K562 treated with DMSO at 1 percent for 48 hours (cell line): Measurements from ENCODE around the gene MPZL3. TPM values are rescaled to one million over a fixed set of nuclear protein-coding genes. Genes with fewer than 3 reads are reported as not detected.

ENCODE experiments used
- total RNA-seq: library from RNA; unstranded; fragments of 300-600 nt; gene quantifications from 2 replicates; pipeline ENCODE4 v1.2.3, GENCODE V29; 2022; ENCODE audit warnings: low replicate concordance; ENCODE audit errors: extremely low read depth

The MPZL3 gene, protein sequence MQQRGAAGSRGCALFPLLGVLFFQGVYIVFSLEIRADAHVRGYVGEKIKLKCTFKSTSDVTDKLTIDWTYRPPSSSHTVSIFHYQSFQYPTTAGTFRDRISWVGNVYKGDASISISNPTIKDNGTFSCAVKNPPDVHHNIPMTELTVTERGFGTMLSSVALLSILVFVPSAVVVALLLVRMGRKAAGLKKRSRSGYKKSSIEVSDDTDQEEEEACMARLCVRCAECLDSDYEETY
- total RNA-seq: not detected in 2 replicates

DNA sequence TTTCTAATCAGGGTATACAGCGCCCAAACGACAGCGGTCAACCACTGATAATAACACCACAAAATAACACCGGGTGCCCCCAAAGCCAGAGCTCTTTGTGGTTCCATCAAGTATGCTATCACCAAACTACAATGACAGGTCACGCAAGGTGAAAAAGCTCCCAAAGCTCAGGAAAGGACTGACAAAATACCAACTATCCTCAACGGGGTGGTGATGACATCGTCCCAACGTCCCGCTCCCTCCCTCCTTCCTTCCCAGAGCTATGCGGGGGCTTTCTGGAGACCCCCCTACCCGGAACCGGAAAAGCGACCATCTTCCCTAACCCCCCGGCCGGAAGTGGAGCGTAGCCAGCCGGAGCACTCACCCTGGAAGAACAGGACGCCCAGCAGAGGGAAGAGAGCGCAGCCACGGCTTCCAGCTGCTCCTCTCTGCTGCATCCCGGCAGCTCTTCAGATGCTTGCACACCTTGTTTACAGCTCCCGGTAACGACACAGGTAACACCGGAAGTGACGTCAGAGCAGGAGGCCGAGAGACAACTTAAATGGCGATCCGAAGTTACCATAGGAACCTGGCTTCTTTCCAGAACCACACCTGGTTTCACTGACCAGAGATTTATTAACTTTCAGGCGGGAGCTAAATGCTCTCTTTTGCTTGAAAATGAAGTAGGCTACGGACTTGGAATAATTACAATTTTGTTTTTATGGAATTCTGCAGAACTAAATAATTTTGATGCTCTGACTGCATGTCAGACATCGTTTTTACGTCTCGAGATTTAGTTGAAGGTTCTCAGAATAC is at the start of gene MPZL3:
Gene MPZL3, minus strand, starts transcription at position 508 of the 795 bp plus-strand sequence. Its CDS starts 71 bp downstream, at position 437.

DNA sequence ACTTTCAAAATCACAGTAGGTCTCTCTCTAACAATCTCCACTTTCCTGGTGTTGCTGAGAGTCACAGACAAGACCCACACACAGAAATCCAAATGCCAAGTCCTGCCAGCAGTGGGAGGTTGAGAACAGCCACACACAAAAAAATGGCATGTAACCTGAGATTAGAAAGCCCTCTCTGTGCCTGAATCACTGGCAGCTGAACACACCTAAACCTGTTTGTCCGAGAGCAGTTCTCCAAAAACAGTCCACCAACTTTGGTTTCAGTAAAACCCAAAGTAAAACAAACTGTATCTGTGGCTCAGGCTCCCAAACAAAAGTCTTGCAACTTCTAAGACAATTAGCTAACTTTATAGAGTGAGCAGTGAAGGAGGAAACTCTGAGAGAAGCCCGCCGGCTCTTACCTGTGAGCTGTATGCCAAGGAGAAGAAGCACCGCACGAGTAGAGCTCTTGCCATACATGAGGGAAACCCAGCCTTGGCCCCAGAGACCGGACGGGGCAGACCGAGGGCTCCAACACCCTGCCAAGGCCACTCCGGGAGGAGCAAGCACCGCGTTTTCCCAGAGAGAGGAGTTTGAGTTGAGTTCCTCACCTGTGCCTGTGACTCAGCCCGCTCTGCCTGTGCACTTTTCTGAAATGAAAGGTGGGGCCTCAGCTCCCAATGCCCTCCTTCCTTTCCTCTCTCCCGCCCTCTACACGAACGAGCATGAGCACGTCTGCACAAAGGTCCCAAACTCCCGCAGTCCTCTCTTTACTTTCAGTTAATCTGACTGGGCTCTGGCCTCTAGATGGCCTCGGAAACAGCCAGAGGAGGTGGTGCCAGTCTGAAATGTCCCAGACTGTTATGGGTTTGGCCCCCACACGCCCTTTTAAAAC is 11.8 kb upstream of the MPZL3 start, which contains the start of gene MPZL2:
Gene MPZL2, minus strand, starts transcription at position 603 of the 874 bp plus-strand sequence. Its CDS starts 144 bp downstream, at position 459.

DNA sequence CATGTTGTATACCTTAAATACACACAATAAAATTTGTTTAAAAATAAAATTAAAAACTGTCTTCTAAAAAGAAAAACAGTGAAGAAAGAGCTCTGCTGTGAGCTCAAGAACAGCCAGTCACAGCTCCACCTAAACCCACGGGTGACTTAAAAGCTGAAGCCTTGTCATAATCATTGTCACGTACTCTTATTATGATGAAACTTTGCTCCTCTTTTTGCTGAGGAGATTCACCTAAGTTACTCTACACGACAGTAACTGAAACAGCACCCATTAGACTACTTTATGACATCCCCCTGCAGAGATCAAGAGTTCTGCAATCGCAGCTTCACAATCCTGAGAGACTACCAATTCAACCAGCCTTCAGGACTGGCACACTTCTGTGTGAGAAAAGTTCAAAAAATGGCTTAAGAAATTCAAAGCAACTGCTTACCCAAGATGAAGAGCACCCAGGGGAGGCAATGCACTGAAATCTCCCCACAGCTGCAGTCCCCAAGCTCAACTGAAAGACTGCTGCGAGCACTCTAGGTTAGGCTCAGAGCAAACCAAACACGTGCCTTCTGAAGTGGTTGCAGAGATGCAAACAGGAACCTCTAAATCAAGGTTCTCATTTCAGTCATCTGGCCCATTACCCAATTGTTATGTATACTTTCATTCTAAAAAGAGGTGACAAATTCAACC is 27.5 kb downstream of the MPZL3 start, which contains the start of gene JAML:
Gene JAML, minus strand, starts transcription at position 501 of the 678 bp plus-strand sequence. CDS start 10,145 bp downstream, outside the sequence.

Other genes starting within 250 kb of the MPZL3 start
- gene TMPRSS4, start 175.3 kb downstream of the MPZL3 start, total RNA-seq: not detected in 2 replicates
- not detected in 2 replicates for gene SMIM35, start 165.4 kb downstream of the MPZL3 start, total RNA-seq
- gene SCN4B, start 99.5 kb downstream of the MPZL3 start, total RNA-seq: not detected in 2 replicates
- gene SCN2B, start 75.7 kb downstream of the MPZL3 start, total RNA-seq: not detected in 2 replicates
- gene JAML, start 27.4 kb downstream of the MPZL3 start, total RNA-seq: not detected in 2 replicates
- not detected in 2 replicates for gene MPZL2, start 11.9 kb upstream of the MPZL3 start, total RNA-seq
- not detected in 2 replicates for gene CD3E, start 52.4 kb upstream of the MPZL3 start, total RNA-seq
- gene CD3D, start 90.3 kb upstream of the MPZL3 start, total RNA-seq: not detected in 2 replicates
- gene CD3G, start 92.0 kb upstream of the MPZL3 start, total RNA-seq: not detected in 2 replicates
- not detected in 2 replicates for gene UBE4A, start 107.2 kb upstream of the MPZL3 start, total RNA-seq
- not detected in 2 replicates for gene ATP5MG, start 149.2 kb upstream of the MPZL3 start, total RNA-seq
- gene KMT2A, start 184.1 kb upstream of the MPZL3 start, total RNA-seq: not detected in 2 replicates